ENCODE measurements around the gene CNTLN.

The CNTLN gene

DNA sequence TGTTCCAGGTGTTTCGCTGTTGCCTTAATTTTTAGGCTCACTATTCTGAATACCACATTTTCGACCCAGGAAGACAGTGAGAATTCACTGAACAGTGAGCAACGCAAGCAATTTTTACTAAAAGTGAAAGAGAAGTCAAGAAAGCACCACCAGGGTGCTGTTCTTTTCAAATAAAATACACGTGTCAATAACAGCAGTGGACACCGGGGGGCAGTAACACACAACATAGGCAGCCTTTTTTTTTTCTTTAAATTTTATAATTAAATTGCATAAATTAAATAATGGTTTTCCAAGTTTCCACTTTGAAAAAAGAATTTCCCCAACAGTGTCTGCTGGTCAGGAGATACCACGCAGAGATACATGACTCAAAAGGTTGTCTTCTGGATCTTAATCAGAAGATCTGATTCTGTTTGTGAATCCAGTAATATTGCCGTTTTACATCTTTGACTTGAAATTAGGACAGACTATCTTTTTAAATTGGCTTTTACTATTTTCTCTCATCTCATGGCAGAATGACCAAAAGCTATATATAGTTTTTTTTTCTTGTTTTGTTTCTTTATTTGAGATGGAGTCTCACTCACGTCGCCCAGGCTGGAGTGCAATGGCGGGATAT, 396.9 kb downstream of the CNTLN start:
- H3K36me3 ChIP-seq, result no peaks in the 10 kb centered on the region
- no peaks in the 10 kb centered on the region for H3K4me1 ChIP-seq
- TF ChIP-seq, protein P1, sequence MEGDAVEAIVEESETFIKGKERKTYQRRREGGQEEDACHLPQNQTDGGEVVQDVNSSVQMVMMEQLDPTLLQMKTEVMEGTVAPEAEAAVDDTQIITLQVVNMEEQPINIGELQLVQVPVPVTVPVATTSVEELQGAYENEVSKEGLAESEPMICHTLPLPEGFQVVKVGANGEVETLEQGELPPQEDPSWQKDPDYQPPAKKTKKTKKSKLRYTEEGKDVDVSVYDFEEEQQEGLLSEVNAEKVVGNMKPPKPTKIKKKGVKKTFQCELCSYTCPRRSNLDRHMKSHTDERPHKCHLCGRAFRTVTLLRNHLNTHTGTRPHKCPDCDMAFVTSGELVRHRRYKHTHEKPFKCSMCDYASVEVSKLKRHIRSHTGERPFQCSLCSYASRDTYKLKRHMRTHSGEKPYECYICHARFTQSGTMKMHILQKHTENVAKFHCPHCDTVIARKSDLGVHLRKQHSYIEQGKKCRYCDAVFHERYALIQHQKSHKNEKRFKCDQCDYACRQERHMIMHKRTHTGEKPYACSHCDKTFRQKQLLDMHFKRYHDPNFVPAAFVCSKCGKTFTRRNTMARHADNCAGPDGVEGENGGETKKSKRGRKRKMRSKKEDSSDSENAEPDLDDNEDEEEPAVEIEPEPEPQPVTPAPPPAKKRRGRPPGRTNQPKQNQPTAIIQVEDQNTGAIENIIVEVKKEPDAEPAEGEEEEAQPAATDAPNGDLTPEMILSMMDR (IDR thresholded peaks at IDR 0.05), result peak; percentile 34 to 45
- no peak for DNase-seq
- no peak overlapping the region for H3K4me3 ChIP-seq
- H3K27me3 ChIP-seq, result no peaks in the 10 kb centered on the region
- H3K27ac ChIP-seq, result no peak overlapping the region
- no peaks in the 10 kb centered on the region for H3K9me3 ChIP-seq
- intact Hi-C loops (cut with DNase I; ENCODE audit: low total_unique reads), result no loop called here

DNA sequence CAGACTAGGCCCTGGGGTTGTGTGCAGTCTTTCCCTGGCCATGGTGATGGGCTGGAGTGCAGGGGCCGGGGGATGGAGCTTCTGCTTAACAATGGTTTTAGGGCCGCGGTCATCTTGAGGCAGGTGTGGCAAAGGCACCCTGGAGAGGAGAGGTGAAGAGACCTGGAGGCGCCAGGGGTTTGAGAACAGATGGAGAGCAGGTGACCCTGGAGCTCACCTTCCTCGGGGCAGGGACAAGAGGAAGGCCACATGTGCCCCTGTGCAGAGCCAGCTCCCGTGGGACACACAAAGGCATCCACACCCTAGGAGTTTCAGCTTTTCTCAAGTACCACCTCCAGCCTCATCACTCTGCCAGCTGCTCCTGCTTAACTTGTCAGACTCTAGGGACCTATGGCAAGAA, 397.6 kb downstream of the CNTLN start:
- no peaks in the 10 kb centered on the region for H3K4me1 ChIP-seq
- no peak overlapping the region for H3K4me3 ChIP-seq
- no peak overlapping the region for H3K27ac ChIP-seq
- no peaks in the 10 kb centered on the region for H3K36me3 ChIP-seq
- intact Hi-C loops (cut with DNase I; ENCODE audit: low total_unique reads), result no loop called here
- TF ChIP-seq, protein P1 (IDR thresholded peaks at IDR 0.05), result no peak
- no peak for DNase-seq
- no peaks in the 10 kb centered on the region for H3K9me3 ChIP-seq
- H3K27me3 ChIP-seq, result no peaks in the 10 kb centered on the region

DNA sequence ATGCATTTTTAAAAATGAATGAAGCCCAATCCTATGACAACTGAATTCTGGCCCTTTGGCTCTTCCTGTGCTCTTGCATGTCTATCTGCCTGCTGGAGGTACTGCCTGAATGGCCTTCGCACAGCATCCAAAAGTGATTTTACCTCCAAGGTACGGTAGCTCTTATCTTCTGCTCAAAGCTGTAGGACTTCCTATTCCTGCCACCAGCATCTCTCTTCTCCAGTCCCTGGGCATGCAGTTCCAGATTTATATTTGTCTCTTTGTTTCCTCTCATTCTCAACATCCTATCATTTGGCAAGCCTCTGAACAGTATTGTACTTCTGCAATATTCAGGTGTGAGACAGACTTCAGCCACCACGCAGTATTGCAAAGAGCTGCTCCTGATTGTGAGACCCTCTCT, 400.3 kb downstream of the CNTLN start:
- H3K4me1 ChIP-seq, result no peaks in the 10 kb centered on the region
- no peaks in the 10 kb centered on the region for H3K9me3 ChIP-seq
- intact Hi-C loops (cut with DNase I; ENCODE audit: low total_unique reads), result no loop called here
- no peak overlapping the region for H3K27ac ChIP-seq
- TF ChIP-seq, protein P1 (IDR thresholded peaks at IDR 0.05), result no peak
- no peaks in the 10 kb centered on the region for H3K27me3 ChIP-seq
- DNase-seq, result no peak
- no peak overlapping the region for H3K4me3 ChIP-seq
- no peaks in the 10 kb centered on the region for H3K36me3 ChIP-seq

DNA sequence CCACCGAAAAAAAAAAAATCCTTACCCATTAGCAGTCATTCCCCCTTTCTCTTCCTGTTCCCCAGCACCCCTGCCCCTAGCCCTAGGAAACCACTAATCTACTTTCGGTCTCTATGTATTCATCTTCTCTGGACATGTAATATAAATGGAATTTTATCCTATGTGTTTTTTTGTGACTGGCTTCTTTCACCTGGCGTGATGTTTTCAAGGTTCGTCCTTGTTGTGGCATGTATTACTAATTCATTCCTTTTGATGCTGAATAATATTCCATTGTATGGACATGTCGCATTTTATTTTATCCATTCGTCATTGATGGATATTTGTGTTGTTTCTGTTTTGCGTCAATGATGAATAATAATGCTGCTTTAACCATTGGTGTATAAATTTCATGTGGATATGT, 401.2 kb downstream of the CNTLN start:
- Histone ChIP-seq H3K4me3 (no peak overlapping the region), H3K27me3 (no peaks in the 10 kb centered on the region), H3K4me1 (no peaks in the 10 kb centered on the region), H3K27ac (no peak overlapping the region), H3K9me3 (no peaks in the 10 kb centered on the region), H3K36me3 (no peaks in the 10 kb centered on the region)
- intact Hi-C loops (cut with DNase I; ENCODE audit: low total_unique reads), result no loop called here
- TF ChIP-seq, protein P1 (IDR thresholded peaks at IDR 0.05), result no peak
- DNase-seq, result no peak

DNA sequence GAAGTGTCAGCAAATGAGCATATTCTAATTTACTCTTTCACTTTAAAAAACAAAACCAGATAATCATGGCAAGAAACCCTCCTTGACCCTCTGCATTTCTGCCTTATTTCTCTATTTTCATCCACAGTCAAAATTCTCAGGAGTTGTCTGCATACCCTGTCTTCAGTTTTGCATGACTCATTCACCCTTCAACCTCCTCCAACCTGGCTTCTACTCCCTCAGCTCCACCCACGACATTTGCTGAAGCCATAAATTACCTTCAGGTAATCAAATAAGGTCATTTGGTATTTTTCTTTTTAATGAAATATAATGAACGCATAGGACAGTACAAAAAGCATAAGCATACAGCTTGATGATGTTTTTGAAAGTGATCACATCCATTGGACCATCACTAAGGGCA, 416.2 kb downstream of the CNTLN start:
- H3K4me1 ChIP-seq, result no peaks in the 10 kb centered on the region
- H3K4me3 ChIP-seq, result no peak overlapping the region
- no peak for DNase-seq
- no peaks in the 10 kb centered on the region for H3K27me3 ChIP-seq
- no peak overlapping the region for H3K27ac ChIP-seq
- TF ChIP-seq, protein P1 (IDR thresholded peaks at IDR 0.05), result no peak
- no peaks in the 10 kb centered on the region for H3K36me3 ChIP-seq
- H3K9me3 ChIP-seq, result peaks cover 0 to 10% (median under 1%) of the 10 kb centered on the region in 3 donors
- intact Hi-C loops (cut with DNase I; ENCODE audit: low total_unique reads), result no loop called here

All from tibial artery (tissue), 4 donors.